Choroid plexus epithelial cell (primary cell): ENCODE results near the gene LRP1B.

Source experiments
- DNase-seq: peaks from one replicate; pipeline ENCODE4 v3.0.0-alpha.2; 2010; ENCODE audit warnings: low read depth
- H3K4me3 ChIP-seq: 2 replicates; pipeline ENCODE4 v1.5.1; 2011; ENCODE audit warnings: low read depth, mild to moderate bottlenecking, control low read depth, low read length, moderate library complexity
- TF ChIP-seq, protein P1 (sequence below): conservative IDR thresholded peaks from 2 replicates; pipeline ENCODE4 v1.5.1; 2011; ENCODE audit warnings: low read depth, mild to moderate bottlenecking, control low read depth, inconsistent platforms, low read length, moderate library complexity

LRP1B gene

DNA sequence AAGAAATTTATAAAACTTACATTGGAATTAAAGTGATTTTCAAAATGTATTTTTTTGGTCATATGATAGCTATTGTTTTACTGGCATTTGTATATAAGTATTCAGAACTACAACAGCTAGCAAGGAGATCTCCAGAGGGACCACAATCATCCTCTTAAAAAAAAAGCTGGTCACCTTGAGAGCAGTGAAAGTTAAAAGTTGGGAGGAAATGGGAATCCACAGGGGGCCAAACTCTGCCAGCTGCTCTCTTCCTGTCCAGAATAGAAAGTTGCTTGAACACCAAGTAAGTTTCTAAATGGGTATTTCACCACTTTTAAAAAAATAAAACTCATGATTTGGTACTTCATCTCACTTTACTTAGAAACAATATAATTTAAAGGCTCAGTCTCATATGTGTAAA is 1025.1 kb downstream of the LRP1B start:
- peak; percentile 56 for DNase-seq
- no peak overlapping the region for H3K4me3 ChIP-seq
- TF ChIP-seq, protein P1, sequence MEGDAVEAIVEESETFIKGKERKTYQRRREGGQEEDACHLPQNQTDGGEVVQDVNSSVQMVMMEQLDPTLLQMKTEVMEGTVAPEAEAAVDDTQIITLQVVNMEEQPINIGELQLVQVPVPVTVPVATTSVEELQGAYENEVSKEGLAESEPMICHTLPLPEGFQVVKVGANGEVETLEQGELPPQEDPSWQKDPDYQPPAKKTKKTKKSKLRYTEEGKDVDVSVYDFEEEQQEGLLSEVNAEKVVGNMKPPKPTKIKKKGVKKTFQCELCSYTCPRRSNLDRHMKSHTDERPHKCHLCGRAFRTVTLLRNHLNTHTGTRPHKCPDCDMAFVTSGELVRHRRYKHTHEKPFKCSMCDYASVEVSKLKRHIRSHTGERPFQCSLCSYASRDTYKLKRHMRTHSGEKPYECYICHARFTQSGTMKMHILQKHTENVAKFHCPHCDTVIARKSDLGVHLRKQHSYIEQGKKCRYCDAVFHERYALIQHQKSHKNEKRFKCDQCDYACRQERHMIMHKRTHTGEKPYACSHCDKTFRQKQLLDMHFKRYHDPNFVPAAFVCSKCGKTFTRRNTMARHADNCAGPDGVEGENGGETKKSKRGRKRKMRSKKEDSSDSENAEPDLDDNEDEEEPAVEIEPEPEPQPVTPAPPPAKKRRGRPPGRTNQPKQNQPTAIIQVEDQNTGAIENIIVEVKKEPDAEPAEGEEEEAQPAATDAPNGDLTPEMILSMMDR, result no peak

DNA sequence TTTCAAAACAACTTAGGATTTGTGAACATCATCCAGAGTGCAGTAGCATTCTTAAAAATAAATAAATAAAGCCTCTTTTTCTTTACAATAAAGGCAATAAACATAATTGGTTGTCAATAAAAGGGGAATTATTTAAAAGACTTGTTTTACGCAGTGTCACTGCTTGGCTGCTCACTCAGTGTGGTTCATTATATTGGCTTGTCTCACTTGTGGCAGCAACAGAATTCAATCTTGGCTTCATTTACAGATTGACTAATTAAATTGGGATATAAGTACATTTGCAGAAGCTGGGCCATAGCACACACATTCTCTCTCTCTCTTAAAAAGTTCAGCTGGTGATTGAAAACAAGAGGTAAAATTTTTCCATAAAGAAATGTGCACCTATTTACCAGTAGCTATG is 1027.6 kb downstream of the LRP1B start:
- no peak for DNase-seq

DNA sequence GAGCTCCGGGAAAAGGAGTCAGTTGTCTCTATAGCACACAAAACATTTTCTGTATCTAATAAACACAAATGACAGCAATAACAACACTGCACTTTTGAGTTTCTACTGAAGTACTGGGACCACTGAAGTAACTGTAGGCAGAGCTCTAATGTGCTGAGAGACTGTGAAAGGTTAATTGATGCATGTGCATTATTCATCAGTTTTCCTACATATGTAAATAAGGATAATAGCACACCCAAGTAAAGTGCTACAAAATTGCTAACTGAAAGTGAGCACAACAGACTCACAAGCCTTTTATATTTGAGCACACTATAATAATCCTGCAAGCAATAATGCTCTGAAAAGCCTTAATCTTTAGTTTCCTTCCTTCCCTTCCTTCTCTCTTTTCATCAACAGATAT is 1051.6 kb downstream of the LRP1B start:
- TF ChIP-seq, protein P1, result no peak

More for the DNA sequence above, 1027.6 kb downstream of the LRP1B start:
- TF ChIP-seq, protein P1, result no peak
- no peak overlapping the region for H3K4me3 ChIP-seq

DNA sequence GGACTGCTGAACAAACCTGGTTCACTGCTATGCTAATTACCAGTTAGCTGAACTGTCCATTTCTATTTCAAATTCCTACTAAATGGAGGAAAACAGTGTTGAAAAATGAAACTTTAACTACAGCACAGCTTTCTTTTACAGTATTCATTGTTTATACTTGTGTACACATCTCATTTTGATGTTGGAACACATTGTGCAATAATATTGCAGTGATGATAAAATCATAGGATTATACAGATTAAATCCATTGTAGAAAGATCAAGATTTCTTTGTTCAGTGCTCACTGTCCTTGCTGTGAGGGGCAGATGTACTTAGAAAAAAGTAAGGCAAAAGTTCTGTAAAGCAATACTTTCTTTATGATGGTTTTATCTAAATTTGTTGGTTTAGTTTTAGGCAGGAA is 1055.1 kb downstream of the LRP1B start:
- no peak overlapping the region for H3K4me3 ChIP-seq
- TF ChIP-seq, protein P1, result no peak
- DNase-seq, result no peak

More for the DNA sequence above, 1051.6 kb downstream of the LRP1B start:
- H3K4me3 ChIP-seq, result no peak overlapping the region
- no peak for DNase-seq

DNA sequence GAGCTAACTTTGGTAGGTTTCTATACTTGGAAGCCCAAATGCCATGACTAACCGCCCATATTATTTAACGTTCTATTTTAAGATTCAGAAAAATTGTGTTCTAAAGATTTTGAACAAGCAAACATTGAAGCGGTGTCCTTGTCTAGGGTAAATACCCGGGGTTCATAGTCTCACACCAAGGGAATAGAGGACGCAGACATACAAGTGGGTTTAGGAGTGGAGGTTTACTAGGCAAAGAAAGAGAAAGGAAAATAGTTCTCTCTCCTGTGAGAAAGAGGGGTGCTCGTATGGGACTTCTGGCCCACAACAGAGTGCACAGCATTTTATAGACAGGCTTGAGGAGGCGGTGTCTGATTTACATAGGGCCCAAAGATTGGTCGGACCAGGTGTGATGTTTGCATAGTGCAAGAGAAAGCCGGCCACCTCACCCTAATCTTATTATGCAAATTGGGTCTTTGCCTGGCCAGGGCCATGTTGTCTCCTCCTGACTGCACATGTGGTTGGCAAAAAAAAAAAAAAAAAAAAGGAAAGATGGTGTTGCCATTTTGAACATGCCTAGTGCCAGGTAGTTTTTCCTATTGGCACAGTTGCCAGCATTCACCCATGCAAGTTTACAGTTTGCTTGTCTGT is 1062.6 kb downstream of the LRP1B start:
- no peak overlapping the region for H3K4me3 ChIP-seq
- DNase-seq, result no peak
- TF ChIP-seq, protein P1, result no peak

DNA sequence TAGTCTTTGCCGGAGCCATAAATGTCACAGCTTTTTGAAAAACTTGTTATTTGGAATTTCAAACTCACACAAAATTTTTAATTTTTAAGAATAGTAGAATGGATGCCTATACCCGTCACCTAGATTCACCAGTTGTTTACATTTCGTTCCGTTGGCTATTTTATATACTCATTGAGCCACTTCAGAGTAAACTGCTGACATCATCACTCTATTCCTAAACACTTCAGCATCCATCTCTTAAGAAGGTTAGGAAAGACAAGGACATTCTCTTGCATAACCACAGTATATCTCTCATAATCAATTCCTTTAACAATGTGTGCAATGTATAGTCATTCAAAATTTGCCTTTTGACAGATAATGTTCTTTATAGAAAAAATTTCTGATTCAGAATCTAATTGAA is 1065.8 kb downstream of the LRP1B start:
- H3K4me3 ChIP-seq, result no peak overlapping the region
- no peak for DNase-seq
- TF ChIP-seq, protein P1, result no peak

DNA sequence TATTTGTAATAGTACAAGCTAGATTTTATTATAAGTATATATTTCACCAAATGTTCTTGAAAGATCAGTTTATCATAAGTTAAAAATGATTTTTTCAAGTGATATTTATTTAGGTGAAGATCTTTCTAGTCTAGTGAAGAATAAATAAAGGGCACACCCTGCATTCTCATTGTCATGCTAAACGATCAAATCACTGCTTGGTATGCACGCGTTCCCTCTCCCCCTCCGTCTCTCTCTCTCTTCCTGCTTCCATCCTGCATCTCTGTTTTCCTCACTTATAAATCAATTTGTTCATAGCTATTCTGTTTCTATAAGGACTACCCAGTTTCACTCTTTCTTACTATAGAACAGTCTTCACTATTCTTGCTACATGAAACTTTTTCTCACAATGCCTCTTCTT is 1067.4 kb downstream of the LRP1B start:
- DNase-seq, result no peak
- H3K4me3 ChIP-seq, result no peak overlapping the region
- TF ChIP-seq, protein P1, result no peak
